Astrocyte (in vitro differentiated cells and primary cell): Measurements from ENCODE around the gene EML1. TPM values are rescaled to one million over a fixed set of nuclear protein-coding genes. Genes with fewer than 3 reads are reported as not detected.
A peak's percentile ranks its signal among the peaks of the same experiment; 100 is the strongest.

ENCODE experiments used
- DNase-seq: peaks from one replicate; pipeline ENCODE4 v3.0.0-alpha.2; 2010; ENCODE audit warnings: low read depth
- FAIRE-seq: peaks from 2 replicates; lab custom pipeline; 2011; peaks lifted over from hg19 to GRCh38; lab: Jason Lieb, UNC
- H2AFZ ChIP-seq: 2 replicates; pipeline ENCODE4 v1.6.0; 2012; ENCODE audit warnings: low read depth, low read length, inconsistent platforms
- H3K27ac ChIP-seq: 2 replicates; pipeline ENCODE4 v1.5.1; 2011; ENCODE audit warnings: low read depth, low read length, inconsistent platforms
- H3K27me3 ChIP-seq: 2 replicates; pipeline ENCODE4 v1.6.0; 2011; ENCODE audit warnings: low read length, inconsistent platforms; ENCODE audit not compliant: insufficient read depth
- H3K36me3 ChIP-seq: 2 replicates; pipeline ENCODE4 v1.5.1; 2011; ENCODE audit warnings: low read length, inconsistent platforms; ENCODE audit not compliant: insufficient read depth
- H3K4me1 ChIP-seq: 2 replicates; pipeline ENCODE4 v1.5.1; 2011; ENCODE audit warnings: low read length, inconsistent platforms; ENCODE audit not compliant: insufficient read depth
- H3K4me2 ChIP-seq: 2 replicates; pipeline ENCODE4 v1.6.0; 2012; ENCODE audit warnings: low read length, inconsistent platforms
- H3K4me3 ChIP-seq: 2 replicates; pipeline ENCODE4 v1.5.1; 2011; ENCODE audit warnings: low read depth, mild to moderate bottlenecking, low read length, inconsistent platforms; ENCODE audit not compliant: insufficient read depth
- H3K79me2 ChIP-seq: 2 replicates; pipeline ENCODE4 v1.6.0; 2012; ENCODE audit warnings: mild to moderate bottlenecking, low read length, inconsistent platforms; ENCODE audit not compliant: insufficient read depth
- H3K9ac ChIP-seq: 2 replicates; pipeline ENCODE4 v1.6.0; 2012; ENCODE audit warnings: mild to moderate bottlenecking, low read length, inconsistent platforms
- H3K9me3 ChIP-seq: 2 replicates; pipeline ENCODE4 v1.5.1; 2012; ENCODE audit warnings: low read depth, mild to moderate bottlenecking, low read length, inconsistent platforms; ENCODE audit not compliant: insufficient read depth
- H4K20me1 ChIP-seq: 2 replicates; pipeline ENCODE4 v1.6.0; 2012; ENCODE audit warnings: low read length, inconsistent platforms; ENCODE audit not compliant: insufficient read depth
- H3K27ac Mint-ChIP-seq: one replicate; pipeline ENCODE4 v1.8.0; 2021; ENCODE audit warnings: mild to moderate bottlenecking, mixed read lengths; ENCODE audit not compliant: unreplicated experiment
- H3K27me3 Mint-ChIP-seq: one replicate; pipeline ENCODE4 v1.8.0; 2021; ENCODE audit warnings: low read depth, mixed read lengths; ENCODE audit not compliant: unreplicated experiment
- H3K36me3 Mint-ChIP-seq: one replicate; pipeline ENCODE4 v1.8.0; 2021; ENCODE audit warnings: low read depth, mixed read lengths; ENCODE audit not compliant: unreplicated experiment
- H3K4me1 Mint-ChIP-seq: one replicate; pipeline ENCODE4 v1.8.0; 2021; ENCODE audit warnings: low read depth, mixed read lengths; ENCODE audit not compliant: unreplicated experiment
- H3K4me3 Mint-ChIP-seq: one replicate; pipeline ENCODE4 v1.8.0; 2021; ENCODE audit warnings: mild to moderate bottlenecking, moderate library complexity, mixed read lengths; ENCODE audit not compliant: unreplicated experiment
- H3K9me3 Mint-ChIP-seq: one replicate; pipeline ENCODE4 v1.8.0; 2021; ENCODE audit warnings: mild to moderate bottlenecking, mixed read lengths; ENCODE audit not compliant: unreplicated experiment
- CTCF ChIP-seq: IDR thresholded peaks from 2 replicates; pipeline ENCODE4 v1.5.1; 2011; ENCODE audit warnings: low read depth, mild to moderate bottlenecking, inconsistent platforms, low read length, moderate library complexity; ENCODE audit not compliant: insufficient read depth
- EZH2 ChIP-seq: IDR thresholded peaks from 2 replicates; pipeline ENCODE4 v1.6.1; 2012; ENCODE audit warnings: mild to moderate bottlenecking, low read length, inconsistent platforms; ENCODE audit not compliant: insufficient read depth
- total RNA-seq: library from RNA; stranded (reverse); gene quantifications from 2 replicates; pipeline ENCODE4 v1.2.1, GENCODE V29; 2021

Gene EML1
- total RNA-seq, 1 donor from 2014 or later, result 17.1 TPM

- no peak for FAIRE-seq
- no peaks in the 10 kb centered on the region for H3K36me3 ChIP-seq
- H3K9me3 ChIP-seq, result no peaks in the 10 kb centered on the region
- H3K27me3 Mint-ChIP-seq, result peaks cover 25% of the 10 kb centered on the region
- H3K4me3 Mint-ChIP-seq, result no peak overlapping the region
- no peaks in the 10 kb centered on the region for H4K20me1 ChIP-seq
- H3K4me1 ChIP-seq, result peaks cover 5% of the 10 kb centered on the region
- H2AFZ ChIP-seq, result no peak overlapping the region
- no peak overlapping the region for H3K27ac ChIP-seq
- DNase-seq, result no peak
- no peaks in the 10 kb centered on the region for H3K9me3 Mint-ChIP-seq
- H3K36me3 Mint-ChIP-seq, result no peaks in the 10 kb centered on the region
- peaks cover 3% of the 10 kb centered on the region for H3K4me1 Mint-ChIP-seq
- no peak overlapping the region for H3K27ac Mint-ChIP-seq
- no peak for TF ChIP-seq CTCF
- H3K4me3 ChIP-seq, result no peak overlapping the region
- no peak overlapping the region for H3K4me2 ChIP-seq
- peaks cover under 1% of the 10 kb centered on the region for H3K79me2 ChIP-seq
- H3K9ac ChIP-seq, result no peak overlapping the region
- no peaks in the 10 kb centered on the region for H3K27me3 ChIP-seq
Measured at GRCh38 chr14:99788713-99789112, 4.5 kb upstream of the EML1 start.

- Histone ChIP-seq H4K20me1 (peaks cover 5% of the 10 kb centered on the region), H3K36me3 (no peaks in the 10 kb centered on the region), H3K4me3 (no peak overlapping the region), H3K4me2 (no peak overlapping the region), H3K4me1 (peaks cover 8% of the 10 kb centered on the region), H3K79me2 (peaks cover 9% of the 10 kb centered on the region), H3K9ac (no peak overlapping the region), H3K27me3 (no peaks in the 10 kb centered on the region), H3K27ac (no peak overlapping the region), H3K9me3 (no peaks in the 10 kb centered on the region), H2AFZ (no peak overlapping the region)
- TF ChIP-seq CTCF, result no peak
- TF ChIP-seq EZH2, result no peak
- Mint-ChIP-seq H3K36me3 (no peaks in the 10 kb centered on the region), H3K4me1 (peaks cover 10% of the 10 kb centered on the region), H3K9me3 (no peaks in the 10 kb centered on the region), H3K27ac (no peak overlapping the region), H3K27me3 (peaks cover 22% of the 10 kb centered on the region), H3K4me3 (no peak overlapping the region)
- no peak for FAIRE-seq
- no peak for DNase-seq
Measured at GRCh38 chr14:99789581-99789980, 3.6 kb upstream of the EML1 start.

GRCh38 chr14:99790201-99790977, 2.8 kb upstream of the EML1 start:
- H3K27me3 ChIP-seq, result no peaks in the 10 kb centered on the region
- no peaks in the 10 kb centered on the region for H3K36me3 Mint-ChIP-seq
- H3K9me3 ChIP-seq, result no peaks in the 10 kb centered on the region
- H4K20me1 ChIP-seq, result peaks cover 13% of the 10 kb centered on the region
- no peak overlapping the region for H3K4me2 ChIP-seq
- H3K4me3 Mint-ChIP-seq, result no peak overlapping the region
- H3K27me3 Mint-ChIP-seq, result peaks cover 19% of the 10 kb centered on the region
- H3K4me1 Mint-ChIP-seq, result peaks cover 14% of the 10 kb centered on the region
- H3K9ac ChIP-seq, result no peak overlapping the region
- DNase-seq, result no peak
- no peaks in the 10 kb centered on the region for H3K9me3 Mint-ChIP-seq
- H3K27ac Mint-ChIP-seq, result peak overlapping the region; percentile 17
- H3K27ac ChIP-seq, result no peak overlapping the region
- peaks cover 17% of the 10 kb centered on the region for H3K79me2 ChIP-seq
- no peak overlapping the region for H3K4me3 ChIP-seq
- FAIRE-seq, result no peak
- no peak overlapping the region for H2AFZ ChIP-seq
- no peaks in the 10 kb centered on the region for H3K36me3 ChIP-seq
- peaks cover 14% of the 10 kb centered on the region for H3K4me1 ChIP-seq
- TF ChIP-seq CTCF (no peak), EZH2 (no peak)
